Activated T-cell treated with anti-CD3 and anti-CD28 coated beads for 1 hour (primary cell): ENCODE measurements around the gene ZNF804A.

Experiments
- DNase-seq: peaks from one replicate; pipeline ENCODE4 v3.0.0-alpha.2; 2020; ENCODE audit warnings: low read depth

Gene ZNF804A

DNA sequence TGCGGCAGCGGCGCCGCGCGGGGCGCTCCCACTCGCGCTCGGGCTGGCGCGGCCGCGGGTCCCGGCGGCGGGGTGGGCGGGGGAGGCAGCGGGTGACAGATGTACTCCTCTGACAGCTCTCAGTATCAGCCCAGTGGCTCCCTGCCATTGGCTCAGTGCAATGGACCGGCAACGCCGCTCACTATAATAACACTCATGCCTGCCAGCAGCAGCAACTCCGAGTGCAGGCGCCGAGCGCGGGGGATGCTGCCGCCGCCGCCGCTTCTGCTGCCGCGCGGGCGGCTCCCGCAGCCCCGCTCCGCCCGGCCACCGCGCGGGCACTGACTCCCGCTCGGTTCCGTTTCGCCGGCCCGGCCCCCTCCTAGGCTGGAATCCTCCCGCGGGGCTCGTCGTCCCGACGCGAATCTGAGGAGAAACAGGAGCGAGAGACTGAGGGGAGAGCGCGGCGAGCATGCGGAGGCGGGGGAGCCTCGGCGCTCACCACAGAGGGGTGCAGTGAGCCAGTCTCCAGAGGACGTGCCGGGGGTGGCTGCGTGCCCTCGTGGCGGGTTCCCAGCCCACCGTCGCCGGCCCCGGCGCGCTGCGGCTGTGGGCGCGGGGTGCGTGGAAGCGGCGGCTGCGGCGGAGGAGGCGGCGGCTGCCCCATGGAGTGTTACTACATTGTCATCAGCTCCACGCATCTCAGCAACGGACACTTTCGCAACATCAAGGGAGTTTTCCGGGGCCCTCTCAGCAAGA, at the start of gene ZNF804A:
Gene ZNF804A, plus strand, starts transcription at position 214 of the 738 bp plus-strand sequence. Its CDS starts 431 bp downstream, at position 645.
- no peak for DNase-seq

GRCh38 chr2:184549153-184549552, 49.2 kb upstream of the ZNF804A start:
- DNase-seq: no peak

GRCh38 chr2:184551626-184552025, 46.7 kb upstream of the ZNF804A start:
- DNase-seq: no peak

GRCh38 chr2:184554736-184555135, 43.6 kb upstream of the ZNF804A start:
- DNase-seq: no peak

- no peak for DNase-seq
Measured at GRCh38 chr2:184555352-184555751, 43.0 kb upstream of the ZNF804A start.

DNA sequence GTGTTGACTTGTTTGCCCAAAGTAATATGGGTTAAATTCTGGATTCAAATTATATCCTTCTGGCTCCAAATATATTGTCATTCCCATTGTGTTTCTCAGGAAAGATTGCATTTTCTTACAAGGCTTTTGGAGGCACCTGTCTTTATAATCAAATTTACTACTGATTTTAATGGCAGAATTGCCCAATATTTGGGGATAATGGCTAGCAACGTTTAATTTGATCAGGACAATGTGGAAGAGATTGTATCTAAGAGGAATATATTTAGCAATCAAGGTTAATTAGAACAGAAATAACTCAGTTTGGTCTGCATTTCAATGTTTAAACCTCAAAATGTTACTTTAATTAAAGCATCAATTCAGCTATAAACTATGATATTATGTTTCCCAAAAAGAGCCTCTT, 41.7 kb upstream of the ZNF804A start:
- no peak for DNase-seq

DNA sequence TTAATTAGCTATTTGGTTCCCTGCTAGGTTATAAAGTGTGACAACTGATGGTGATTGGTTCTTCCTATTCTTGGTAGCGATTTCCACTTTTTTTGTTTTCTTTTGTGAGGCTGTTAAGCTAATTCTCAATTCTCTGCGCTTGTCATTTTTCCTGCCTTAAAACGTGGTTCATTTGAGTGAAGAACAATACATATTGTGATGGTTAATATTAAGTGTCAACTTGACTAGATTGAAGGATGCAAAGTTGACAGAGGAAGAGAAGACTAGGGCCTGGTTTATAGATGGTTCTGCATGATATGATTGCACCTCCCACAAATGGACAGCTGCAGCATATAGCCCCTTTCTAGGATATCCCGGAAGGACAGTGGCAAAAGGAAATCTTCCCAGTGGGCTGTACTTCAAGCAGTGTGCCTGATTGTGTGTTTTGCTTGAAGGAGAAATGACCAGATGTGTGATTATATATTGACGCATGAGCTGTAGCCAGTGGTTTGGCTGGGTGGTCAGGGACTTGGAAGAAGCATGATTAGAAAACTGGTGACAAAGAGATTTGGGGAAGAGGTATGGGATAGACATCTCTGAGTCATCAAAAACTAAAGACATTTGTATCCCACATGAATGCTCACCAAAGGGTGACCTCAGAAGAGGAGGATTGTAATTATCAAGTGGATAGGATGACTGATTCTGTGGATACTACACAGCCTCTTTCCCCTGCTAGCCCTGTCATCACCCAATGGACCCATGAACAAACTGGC, 39.4 kb upstream of the ZNF804A start:
- no peak for DNase-seq

DNA sequence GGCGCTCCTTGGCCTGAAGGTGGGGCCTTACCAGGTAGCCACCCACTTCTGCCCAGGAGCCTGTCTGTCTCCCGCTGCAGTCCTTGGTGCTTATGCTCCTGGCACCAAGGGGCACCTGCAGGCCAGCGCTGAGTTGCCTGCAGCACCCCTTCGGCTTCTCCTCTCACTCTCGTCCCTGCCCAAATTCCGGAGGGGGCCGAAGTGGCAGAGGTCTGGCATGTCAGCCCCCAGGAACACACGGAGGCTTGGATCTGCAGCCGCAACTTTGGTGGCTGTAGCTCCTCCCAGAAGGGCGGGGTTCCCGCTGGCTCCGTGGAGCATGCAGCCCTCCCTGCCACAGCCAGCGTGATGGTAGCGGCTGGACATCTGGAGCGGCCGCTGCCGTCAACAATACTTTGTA, 37.7 kb upstream of the ZNF804A start:
- no peak for DNase-seq

DNA sequence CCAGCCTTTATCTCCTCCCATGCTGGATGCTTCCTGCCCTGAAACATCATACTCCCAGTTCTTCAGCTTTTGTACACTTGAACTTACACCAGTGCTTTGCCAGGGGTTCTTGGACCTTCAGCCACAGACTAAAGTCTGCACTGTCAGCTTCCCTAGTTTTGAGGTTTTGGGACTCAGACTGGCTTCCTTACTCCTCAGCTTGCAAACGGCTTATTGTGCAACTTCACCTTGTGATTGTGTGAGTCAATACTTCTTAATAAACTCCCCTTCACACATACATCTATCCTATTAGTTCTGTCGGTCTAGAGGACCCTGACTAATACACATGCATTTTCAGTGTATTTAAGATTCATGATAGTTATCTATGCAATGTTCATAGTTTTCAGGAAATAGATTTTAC, 35.8 kb upstream of the ZNF804A start:
- DNase-seq: no peak

- DNase-seq: no peak
Measured at GRCh38 chr2:184564092-184564491, 34.2 kb upstream of the ZNF804A start.

- no peak for DNase-seq
Measured at GRCh38 chr2:184566716-184567115, 31.6 kb upstream of the ZNF804A start.

GRCh38 chr2:184577056-184577455, 21.3 kb upstream of the ZNF804A start:
- DNase-seq: no peak

DNA sequence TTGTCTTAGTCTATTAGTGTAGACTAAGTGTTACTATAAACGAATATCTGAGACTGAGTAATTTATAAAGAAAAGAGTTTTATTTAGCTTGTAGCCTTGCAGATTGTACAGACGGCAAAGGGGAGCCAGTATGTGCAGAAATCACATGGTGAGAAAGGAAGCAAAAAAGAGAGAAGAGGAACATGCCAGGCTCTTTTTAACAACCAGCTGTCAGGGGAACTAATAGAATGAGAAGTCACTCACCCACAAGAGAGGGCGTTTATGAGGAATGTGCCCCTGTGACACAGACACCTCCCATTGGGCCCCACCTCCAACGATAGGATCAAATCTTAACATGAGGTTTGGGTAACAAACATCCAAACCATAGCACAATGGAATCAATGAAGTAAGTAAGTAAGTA, 20.6 kb upstream of the ZNF804A start:
- DNase-seq: no peak

GRCh38 chr2:184579226-184579625, 19.1 kb upstream of the ZNF804A start:
- DNase-seq: no peak

DNA sequence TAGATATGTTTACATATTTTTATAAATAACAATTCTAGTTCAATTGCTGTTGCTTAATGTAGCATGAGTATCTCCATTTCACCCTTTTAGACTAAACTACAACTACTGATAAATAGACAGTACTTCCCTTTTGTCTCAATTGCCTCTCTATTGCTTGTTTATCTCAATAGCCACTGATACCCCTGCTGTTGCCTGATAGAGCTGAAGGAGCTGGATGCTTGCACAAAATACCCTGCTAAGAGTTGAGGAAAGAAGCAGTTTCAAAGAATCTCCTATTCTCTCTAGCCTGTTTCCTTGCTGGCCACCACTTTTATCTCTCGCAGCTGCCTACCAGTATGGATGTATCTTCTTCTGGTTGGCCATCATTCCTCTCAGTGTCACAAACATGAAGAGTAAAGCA, 16.9 kb upstream of the ZNF804A start:
- no peak for DNase-seq

GRCh38 chr2:184589261-184589660, 9.1 kb upstream of the ZNF804A start:
- DNase-seq: no peak

DNA sequence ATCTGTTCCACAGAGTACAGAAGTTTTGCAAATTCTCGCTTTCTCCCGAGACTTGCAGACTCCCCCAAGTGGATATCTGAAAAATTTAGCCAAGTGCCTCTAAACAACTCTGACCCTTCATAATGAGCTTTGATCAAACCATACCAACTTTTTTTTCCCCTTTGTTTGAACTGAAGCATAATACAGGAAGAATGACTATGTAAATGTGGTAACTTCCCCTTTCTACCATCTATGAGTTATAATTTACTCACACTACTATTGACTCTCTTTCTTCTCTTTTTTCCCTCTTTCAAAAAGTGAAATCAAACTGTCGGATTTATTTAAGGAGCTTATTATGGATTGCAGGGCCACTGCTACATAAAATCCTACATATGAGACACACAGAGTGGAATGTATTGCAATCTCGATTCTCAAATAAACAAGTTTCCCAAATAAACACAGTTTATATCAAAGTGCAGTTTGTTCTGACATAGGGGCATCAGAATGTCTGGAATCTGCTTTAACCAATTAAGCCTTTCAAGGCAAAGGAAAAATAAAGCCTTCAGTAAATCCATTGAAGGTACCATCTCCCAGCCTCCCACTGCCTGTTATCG, 1.4 kb upstream of the ZNF804A start:
- DNase-seq: no peak

- no peak for DNase-seq
Measured at GRCh38 chr2:184597571-184597991, 748 bp upstream of the ZNF804A start.

DNA sequence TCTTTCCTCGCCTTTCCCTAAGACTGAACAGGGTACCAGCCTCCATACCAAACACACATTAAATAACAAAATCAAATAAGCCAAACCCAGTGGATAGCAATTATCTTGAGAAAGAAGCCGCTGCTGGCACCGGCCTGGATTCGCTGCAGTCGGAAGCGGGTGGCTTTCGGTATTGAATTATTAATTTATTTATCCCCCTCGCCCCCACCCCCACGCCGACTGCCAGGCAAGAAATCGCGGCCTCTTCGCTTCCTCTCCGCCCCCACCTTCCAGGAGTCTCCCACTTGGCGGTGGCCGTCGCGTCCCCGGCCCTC, 370 bp upstream of the ZNF804A start:
- no peak for DNase-seq

DNA sequence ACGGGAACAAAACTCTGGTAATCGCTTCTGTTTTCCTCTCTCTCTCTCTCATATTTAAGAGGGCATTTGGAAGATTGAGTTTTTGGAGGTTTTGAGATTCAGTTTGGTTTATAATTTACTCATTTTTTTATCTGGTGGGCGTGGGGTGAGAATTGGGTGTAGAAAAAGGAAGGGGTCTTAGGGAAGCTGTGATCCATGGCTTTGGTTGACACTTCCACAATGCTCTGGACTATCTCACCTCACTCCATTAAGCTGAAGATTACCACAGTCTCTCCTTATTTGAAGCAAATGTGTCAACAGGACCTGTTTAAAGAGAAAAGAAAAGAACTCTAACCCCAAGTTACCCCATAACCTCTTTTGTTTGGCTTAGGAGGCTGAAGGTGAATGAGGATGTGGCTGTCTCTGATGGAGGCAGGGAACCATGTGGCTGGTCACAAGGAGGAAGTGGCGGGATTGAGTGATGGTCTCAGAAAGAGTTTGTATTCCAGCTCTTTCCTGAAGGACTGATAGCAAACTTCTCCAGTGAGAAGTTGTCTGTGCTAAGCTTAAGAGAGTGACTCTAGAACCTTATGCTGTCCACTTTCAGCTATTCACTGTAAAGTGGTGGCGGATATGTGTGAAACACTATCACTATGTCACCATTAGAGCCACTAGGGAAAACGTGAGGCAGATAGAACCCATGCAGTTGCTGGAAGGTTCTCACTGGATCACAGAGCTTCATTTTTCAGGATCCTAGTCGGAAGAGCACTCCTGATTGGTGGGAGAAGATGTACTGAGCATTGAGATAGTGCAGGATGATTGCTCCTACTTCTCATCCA, 934 bp downstream of the ZNF804A start:
- DNase-seq: no peak

DNA sequence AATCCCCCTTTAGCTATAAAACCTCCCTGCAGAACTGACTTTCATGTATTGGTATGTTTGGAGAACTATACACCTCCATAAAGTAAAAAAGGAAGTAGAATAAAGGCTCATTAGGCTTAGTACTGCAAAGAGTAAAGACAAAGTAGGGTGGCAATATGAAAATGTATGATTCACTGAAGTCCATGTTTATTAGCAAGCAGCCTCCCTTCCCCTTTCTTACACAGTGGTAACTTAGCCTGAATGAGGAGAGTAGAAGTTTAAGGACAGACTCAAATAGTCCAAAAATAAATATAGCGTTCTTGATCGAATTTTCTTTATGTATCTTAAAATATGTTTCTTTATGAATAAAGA, 1.5 kb downstream of the ZNF804A start:
- no peak for DNase-seq

- no peak for DNase-seq
Measured at GRCh38 chr2:184602734-184603133, 4.4 kb downstream of the ZNF804A start.

- no peak for DNase-seq
Measured at GRCh38 chr2:184610891-184611290, 12.6 kb downstream of the ZNF804A start.
